Activated CD8-positive, alpha-beta T cell treated with anti-CD3 and anti-CD28 coated beads, Interleukin-2, amount 10 ng/mL, durations not matched to agents 7 days and 5 days (primary cell): ENCODE results near the gene ADIPOR1. TPM values are rescaled to one million over a fixed set of nuclear protein-coding genes. Genes with fewer than 3 reads are reported as not detected.
"Not testable (repeated sequence)": the region's sequence is repeated elsewhere in the genome, so short reads cannot be mapped to it uniquely, and the experiment has no call there.

ENCODE experiments used
- ATAC-seq: fragments of 150-1000 bp; cut with Tn5 transposase; one replicate; pipeline ENCODE4 v1.10.0; 2021; ENCODE audit warnings: moderate library complexity
- CTCF ChIA-PET: fragments of 350-600 bp; sonication (Branson Sonifier 250); formaldehyde crosslinking; loops from one replicate; lab custom pipeline; 2021; ENCODE audit warnings: antibody characterized with exemption; lab: Charles Lee
- POLR2A ChIA-PET: fragments of 350-600 bp; sonication (Branson Sonifier 250); formaldehyde crosslinking; loops from one replicate; lab custom pipeline; 2021; ENCODE audit warnings: antibody characterized with exemption; lab: Charles Lee
- DNase-seq: peaks from one replicate; pipeline ENCODE4 v3.0.0-alpha.2; 2020
- H3K27ac Mint-ChIP-seq: one replicate; pipeline ENCODE4 v1.8.0; 2021; ENCODE audit warnings: mild to moderate bottlenecking, mixed read lengths
- H3K27me3 Mint-ChIP-seq: one replicate; pipeline ENCODE4 v1.8.0; 2021; ENCODE audit warnings: low read depth, mixed read lengths
- H3K36me3 Mint-ChIP-seq: one replicate; pipeline ENCODE4 v1.8.0; 2021; ENCODE audit warnings: low read depth, mixed read lengths
- H3K4me1 Mint-ChIP-seq: one replicate; pipeline ENCODE4 v1.8.0; 2021; ENCODE audit warnings: low read depth, mixed read lengths
- H3K4me3 Mint-ChIP-seq: one replicate; pipeline ENCODE4 v1.8.0; 2021; ENCODE audit warnings: mild to moderate bottlenecking, mixed read lengths
- H3K9me3 Mint-ChIP-seq: one replicate; pipeline ENCODE4 v1.8.0; 2022; ENCODE audit warnings: mixed read lengths; ENCODE audit not compliant: insufficient read depth
- total RNA-seq, 2 experiments: library from RNA; stranded (reverse); gene quantifications; one replicate each; pipeline ENCODE4 v1.2.3, GENCODE V29; 2021

Gene ADIPOR1
- total RNA-seq, 2 experiments from 2014 or later = 60.8 to 70.7 TPM

DNA sequence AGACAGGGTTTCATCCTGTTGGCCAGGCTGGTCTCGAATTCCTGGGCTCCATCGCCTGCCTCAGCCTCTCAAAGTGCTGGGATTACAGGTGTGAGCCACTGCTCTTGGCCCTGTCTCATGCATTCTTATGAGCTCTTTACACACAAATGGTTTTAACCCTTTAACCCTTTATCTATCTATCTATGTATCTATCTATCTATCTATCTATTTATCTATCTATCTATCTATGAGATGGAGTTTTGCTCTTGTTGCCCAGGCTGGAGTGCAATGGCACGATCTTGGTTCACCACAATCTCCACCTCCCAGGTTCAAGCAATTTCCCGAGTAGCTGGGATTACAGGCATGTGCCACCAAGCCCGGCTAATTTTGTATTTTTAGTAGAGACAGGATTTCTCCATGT is 54.3 kb downstream of the ADIPOR1 start:
- CTCF ChIA-PET = interaction anchor here (1.6 kb wide), 1 partner anchor 96 kb away, joined by 6 read pairs; no protein-coding TSS in a partner anchor
- ATAC-seq, H3K9me3 Mint-ChIP-seq, H3K27ac Mint-ChIP-seq, DNase-seq, H3K4me1 Mint-ChIP-seq, H3K4me3 Mint-ChIP-seq, H3K27me3 Mint-ChIP-seq: not testable (repeated sequence)
- POLR2A ChIA-PET = interaction anchor here (0.9 kb wide), 1 partner anchor 103 kb away, joined by 3 read pairs; the partner anchor contains the start of gene TMEM183A
- H3K36me3 Mint-ChIP-seq = peaks cover 19% of the 10 kb centered on the region

DNA sequence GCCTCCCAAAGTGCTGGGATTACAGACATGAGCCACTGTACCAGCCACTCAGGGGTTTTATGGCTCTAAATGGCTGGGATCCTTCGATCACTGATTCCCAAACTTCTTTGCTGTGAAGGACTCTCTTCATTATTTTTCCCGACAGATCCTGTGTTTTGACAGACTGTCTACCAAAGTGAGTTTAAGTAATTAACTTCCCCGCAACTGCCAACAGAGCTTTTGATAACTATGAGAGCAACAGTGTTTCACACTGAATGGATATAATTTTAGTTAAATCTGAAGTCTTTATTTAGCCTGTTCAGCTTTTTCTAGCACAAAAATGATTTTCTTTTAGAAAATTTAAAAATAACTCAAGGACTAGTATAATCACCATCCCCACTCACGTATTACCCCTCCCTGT is 56.6 kb downstream of the ADIPOR1 start:
- ChIA-PET CTCF (no interaction called here), POLR2A (no interaction called here)
- H3K27me3 Mint-ChIP-seq = no peaks in the 10 kb centered on the region
- ATAC-seq (no peak), DNase-seq (no peak)
- no peaks in the 10 kb centered on the region for H3K4me1 Mint-ChIP-seq
- no peak overlapping the region for H3K4me3 Mint-ChIP-seq
- peaks cover 27% of the 10 kb centered on the region for H3K36me3 Mint-ChIP-seq
- H3K27ac Mint-ChIP-seq = no peak overlapping the region
- H3K9me3 Mint-ChIP-seq = no peaks in the 10 kb centered on the region

DNA sequence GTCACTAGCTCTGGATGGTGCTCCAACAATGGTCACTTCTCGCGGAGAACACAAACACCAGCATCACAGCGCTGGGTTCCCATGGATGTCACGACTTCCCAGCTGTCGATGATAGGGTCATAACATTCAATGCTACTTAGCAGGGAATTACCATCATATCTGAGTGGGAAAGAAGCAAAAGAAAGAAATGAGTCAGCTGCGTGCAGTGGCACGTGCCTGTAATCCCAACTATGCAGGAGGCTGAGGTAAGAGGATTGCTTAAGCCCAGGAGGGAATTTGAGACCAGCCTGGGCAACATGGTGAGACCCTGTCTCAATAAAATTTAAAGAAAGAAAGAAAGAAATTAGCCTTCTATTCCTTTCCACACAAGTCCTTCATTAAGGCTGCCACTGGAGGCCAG is 65.6 kb downstream of the ADIPOR1 start:
- Mint-ChIP-seq H3K27ac (no peak overlapping the region), H3K4me1 (peaks cover 12% of the 10 kb centered on the region), H3K36me3 (peaks cover 50% of the 10 kb centered on the region), H3K4me3 (no peak overlapping the region), H3K27me3 (no peaks in the 10 kb centered on the region), H3K9me3 (no peaks in the 10 kb centered on the region)
- CTCF ChIA-PET = no interaction called here
- no peak for DNase-seq
- POLR2A ChIA-PET = no interaction called here
- no peak for ATAC-seq

Other genes starting within 250 kb of the ADIPOR1 start
- not detected for gene SYT2, start 247.9 kb downstream of the ADIPOR1 start, total RNA-seq
- gene KDM5B, start 149.9 kb downstream of the ADIPOR1 start, total RNA-seq = 10 to 100 TPM; 47.6 to 52.2 TPM
- under 1 TPM in 1 of 2 experiments, not detected in 1; 0.83 TPM for gene PCAT6, start 147.4 kb downstream of the ADIPOR1 start, total RNA-seq
- 10 to 100 TPM; 13.6 TPM for gene RABIF, start 69.2 kb downstream of the ADIPOR1 start, total RNA-seq
- 10 to 100 TPM; 27.8 to 31.7 TPM for gene KLHL12, start 31.1 kb downstream of the ADIPOR1 start, total RNA-seq
- 10 to 100 TPM; 17.0 to 19.1 TPM for gene CYB5R1, start 8.9 kb upstream of the ADIPOR1 start, total RNA-seq
- gene TMEM183A, start 49.1 kb upstream of the ADIPOR1 start, total RNA-seq = 10 to 100 TPM; 78.3 to 81.3 TPM
- 10 to 100 TPM; 31.9 to 32.0 TPM for gene PPFIA4, start 68.2 kb upstream of the ADIPOR1 start, total RNA-seq
- gene MYOG, start 127.7 kb upstream of the ADIPOR1 start, total RNA-seq = not detected
- gene ADORA1, start 169.4 kb upstream of the ADIPOR1 start, total RNA-seq = not detected
- gene MYBPH, start 217.5 kb upstream of the ADIPOR1 start, total RNA-seq = not detected
- not detected for gene CHI3L1, start 228.4 kb upstream of the ADIPOR1 start, total RNA-seq